ENCODE data around the gene BMPR1A.

DNA sequence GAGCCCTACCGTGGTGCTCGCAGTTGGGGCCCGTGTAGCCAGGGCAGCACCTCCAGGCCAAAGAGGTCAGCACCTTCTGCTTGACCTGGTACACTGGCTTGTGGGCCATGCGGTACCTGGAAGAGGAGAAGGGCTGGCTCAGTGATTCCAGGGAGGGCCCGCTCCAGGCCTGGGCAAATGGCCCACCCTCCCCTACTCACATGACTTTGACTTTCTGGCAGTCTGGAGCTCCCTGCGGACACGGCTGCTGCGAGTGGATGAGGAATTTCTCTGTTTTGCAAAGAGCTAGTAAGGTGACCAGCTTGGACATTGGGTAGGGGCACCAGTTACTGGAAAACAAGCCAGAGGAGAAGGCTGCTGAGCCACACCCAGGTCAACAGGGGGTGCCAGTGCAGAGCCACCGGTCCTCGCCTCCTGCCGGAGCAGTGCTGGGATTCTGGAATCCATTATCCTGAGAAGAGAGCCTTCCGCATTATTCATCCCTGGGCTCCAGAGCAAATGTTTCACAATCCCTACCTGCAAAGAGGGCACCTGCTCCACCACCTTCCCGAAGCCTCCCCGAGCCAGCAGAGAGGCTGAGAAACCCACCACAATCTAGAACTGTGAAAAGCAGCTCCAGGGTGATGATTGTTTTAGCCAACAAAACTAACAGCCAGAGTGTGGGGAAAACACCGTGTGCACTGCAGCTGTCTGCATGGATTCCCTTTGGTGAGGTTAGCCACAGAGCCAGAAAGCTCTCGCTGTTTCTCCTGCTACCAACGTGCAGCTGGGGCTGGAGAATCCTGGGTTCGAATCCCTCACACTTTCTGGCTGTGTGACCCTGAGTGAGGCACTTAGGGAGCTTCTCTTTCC is 189.2 kb downstream of the BMPR1A start:
- TF ChIP-seq POLR2A (conservative IDR thresholded peaks at IDR 0.05) (no peak), EZH2 (IDR thresholded peaks at IDR 0.05; ENCODE audit: borderline replicate concordance, low read depth, low read length) (no peak), SP1 (CRISPR knock-in tag; IDR thresholded peaks at IDR 0.05) (no peak), BRD9 (IDR thresholded peaks at IDR 0.05; ENCODE audit: low read depth, partially characterized antibody) (no peak), FOSL1 (tag; conservative IDR thresholded peaks at IDR 0.05) (no peak), BHLHE40 (IDR thresholded peaks at IDR 0.05; ENCODE audit: low read length) (no peak), MAZ (CRISPR knock-in tag; conservative IDR thresholded peaks at IDR 0.05 in 1 of 2, IDR thresholded peaks at IDR 0.05 in 1 of 2) (no peak), ZNF41 (CRISPR knock-in tag; conservative IDR thresholded peaks at IDR 0.05) (no peak), NFRKB (IDR thresholded peaks at IDR 0.05; ENCODE audit: low read depth) (no peak), ETV6 (IDR thresholded peaks at IDR 0.05; ENCODE audit: borderline replicate concordance in 1 of 2, low read depth in 2 of 2, low read length in 1 of 2) (no peak), ETV6 (CRISPR knock-in tag; IDR thresholded peaks at IDR 0.05; ENCODE audit: borderline replicate concordance) (no peak), ZFP36 (IDR thresholded peaks at IDR 0.05; ENCODE audit: low read depth, low read length, partially characterized antibody) (no peak)
- TF ChIP-seq, protein P1, sequence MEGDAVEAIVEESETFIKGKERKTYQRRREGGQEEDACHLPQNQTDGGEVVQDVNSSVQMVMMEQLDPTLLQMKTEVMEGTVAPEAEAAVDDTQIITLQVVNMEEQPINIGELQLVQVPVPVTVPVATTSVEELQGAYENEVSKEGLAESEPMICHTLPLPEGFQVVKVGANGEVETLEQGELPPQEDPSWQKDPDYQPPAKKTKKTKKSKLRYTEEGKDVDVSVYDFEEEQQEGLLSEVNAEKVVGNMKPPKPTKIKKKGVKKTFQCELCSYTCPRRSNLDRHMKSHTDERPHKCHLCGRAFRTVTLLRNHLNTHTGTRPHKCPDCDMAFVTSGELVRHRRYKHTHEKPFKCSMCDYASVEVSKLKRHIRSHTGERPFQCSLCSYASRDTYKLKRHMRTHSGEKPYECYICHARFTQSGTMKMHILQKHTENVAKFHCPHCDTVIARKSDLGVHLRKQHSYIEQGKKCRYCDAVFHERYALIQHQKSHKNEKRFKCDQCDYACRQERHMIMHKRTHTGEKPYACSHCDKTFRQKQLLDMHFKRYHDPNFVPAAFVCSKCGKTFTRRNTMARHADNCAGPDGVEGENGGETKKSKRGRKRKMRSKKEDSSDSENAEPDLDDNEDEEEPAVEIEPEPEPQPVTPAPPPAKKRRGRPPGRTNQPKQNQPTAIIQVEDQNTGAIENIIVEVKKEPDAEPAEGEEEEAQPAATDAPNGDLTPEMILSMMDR (IDR thresholded peaks at IDR 0.05 in 2 of 3, conservative IDR thresholded peaks at IDR 0.05 in 1 of 3; ENCODE audit: insufficient read depth in 2 of 3, low read depth in 1 of 3, low read length in 3 of 3), result peak; percentile 48 to 53 (median 51)
- TF ChIP-seq, protein P2, sequence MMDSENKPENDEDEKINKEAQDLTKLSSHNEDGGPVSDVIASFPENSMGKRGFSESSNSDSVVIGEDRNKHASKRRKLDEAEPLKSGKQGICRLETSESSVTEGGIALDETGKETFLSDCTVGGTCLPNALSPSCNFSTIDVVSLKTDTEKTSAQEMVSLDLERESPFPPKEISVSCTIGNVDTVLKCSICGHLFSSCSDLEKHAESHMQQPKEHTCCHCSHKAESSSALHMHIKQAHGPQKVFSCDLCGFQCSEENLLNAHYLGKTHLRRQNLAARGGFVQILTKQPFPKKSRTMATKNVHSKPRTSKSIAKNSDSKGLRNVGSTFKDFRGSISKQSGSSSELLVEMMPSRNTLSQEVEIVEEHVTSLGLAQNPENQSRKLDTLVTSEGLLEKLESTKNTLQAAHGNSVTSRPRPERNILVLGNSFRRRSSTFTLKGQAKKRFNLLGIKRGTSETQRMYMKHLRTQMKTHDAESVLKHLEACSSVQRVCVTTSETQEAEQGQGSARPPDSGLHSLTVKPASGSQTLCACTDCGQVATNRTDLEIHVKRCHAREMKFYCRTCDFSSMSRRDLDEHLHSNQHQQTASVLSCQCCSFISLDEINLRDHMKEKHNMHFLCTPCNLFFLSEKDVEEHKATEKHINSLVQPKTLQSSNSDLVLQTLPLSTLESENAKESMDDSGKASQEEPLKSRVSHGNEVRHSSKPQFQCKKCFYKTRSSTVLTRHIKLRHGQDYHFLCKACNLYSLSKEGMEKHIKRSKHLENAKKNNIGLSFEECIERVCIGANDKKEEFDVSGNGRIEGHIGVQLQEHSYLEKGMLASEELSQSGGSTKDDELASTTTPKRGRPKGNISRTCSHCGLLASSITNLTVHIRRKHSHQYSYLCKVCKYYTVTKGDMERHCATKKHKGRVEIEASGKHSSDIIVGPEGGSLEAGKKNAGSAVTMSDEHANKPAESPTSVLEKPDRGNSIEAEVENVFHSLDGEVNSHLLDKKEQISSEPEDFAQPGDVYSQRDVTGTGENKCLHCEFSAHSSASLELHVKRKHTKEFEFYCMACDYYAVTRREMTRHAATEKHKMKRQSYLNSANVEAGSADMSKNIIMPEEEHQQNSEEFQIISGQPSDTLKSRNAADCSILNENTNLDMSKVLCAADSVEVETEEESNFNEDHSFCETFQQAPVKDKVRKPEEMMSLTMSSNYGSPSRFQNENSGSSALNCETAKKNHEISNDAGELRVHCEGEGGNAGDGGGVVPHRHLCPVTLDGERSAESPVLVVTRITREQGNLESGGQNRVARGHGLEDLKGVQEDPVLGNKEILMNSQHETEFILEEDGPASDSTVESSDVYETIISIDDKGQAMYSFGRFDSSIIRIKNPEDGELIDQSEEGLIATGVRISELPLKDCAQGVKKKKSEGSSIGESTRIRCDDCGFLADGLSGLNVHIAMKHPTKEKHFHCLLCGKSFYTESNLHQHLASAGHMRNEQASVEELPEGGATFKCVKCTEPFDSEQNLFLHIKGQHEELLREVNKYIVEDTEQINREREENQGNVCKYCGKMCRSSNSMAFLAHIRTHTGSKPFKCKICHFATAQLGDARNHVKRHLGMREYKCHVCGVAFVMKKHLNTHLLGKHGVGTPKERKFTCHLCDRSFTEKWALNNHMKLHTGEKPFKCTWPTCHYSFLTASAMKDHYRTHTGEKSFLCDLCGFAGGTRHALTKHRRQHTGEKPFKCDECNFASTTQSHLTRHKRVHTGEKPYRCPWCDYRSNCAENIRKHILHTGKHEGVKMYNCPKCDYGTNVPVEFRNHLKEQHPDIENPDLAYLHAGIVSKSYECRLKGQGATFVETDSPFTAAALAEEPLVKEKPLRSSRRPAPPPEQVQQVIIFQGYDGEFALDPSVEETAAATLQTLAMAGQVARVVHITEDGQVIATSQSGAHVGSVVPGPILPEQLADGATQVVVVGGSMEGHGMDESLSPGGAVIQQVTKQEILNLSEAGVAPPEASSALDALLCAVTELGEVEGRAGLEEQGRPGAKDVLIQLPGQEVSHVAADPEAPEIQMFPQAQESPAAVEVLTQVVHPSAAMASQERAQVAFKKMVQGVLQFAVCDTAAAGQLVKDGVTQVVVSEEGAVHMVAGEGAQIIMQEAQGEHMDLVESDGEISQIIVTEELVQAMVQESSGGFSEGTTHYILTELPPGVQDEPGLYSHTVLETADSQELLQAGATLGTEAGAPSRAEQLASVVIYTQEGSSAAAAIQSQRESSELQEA (IDR thresholded peaks at IDR 0.05; ENCODE audit: low read depth), result no peak

All from K562 (cell line).